Natural killer cell (primary cell): Measurements from ENCODE around the gene PHF5A. TPM values are rescaled to one million over a fixed set of nuclear protein-coding genes. Genes with fewer than 3 reads are reported as not detected.

Experiments
- ATAC-seq, 3 donors: fragments of 150-1000 bp in 2 of 3; fragments of 200-7000 bp in 1 of 3; cut with Tn5 transposase; 1 replicate in 1 of 3; 2 replicates in 2 of 3; pipeline ENCODE4 v1.10.0; 2021; ENCODE audit warnings: mild to moderate bottlenecking in 2 of 3, moderate library complexity in 2 of 3
- DNase-seq, 2 donors: peaks; one replicate each; pipeline versions ENCODE4 v3.0.0 to v3.0.0-alpha.2; 2013 to 2021; ENCODE audit warnings: mixed read lengths in 1 of 2
- H3K27ac ChIP-seq: one replicate; pipeline ENCODE4 v1.5.1; 2013; ENCODE audit warnings: mild to moderate bottlenecking, low read length
- H3K27me3 ChIP-seq: one replicate; pipeline ENCODE4 v1.6.1; 2013; ENCODE audit warnings: low read length; ENCODE audit not compliant: control insufficient read depth, insufficient read depth
- H3K36me3 ChIP-seq: one replicate; pipeline ENCODE4 v1.6.1; 2013; ENCODE audit warnings: low read length; ENCODE audit not compliant: control insufficient read depth, insufficient read depth
- H3K4me1 ChIP-seq: one replicate; pipeline ENCODE4 v1.6.1; 2013; ENCODE audit warnings: low read length; ENCODE audit not compliant: control insufficient read depth, insufficient read depth
- H3K4me3 ChIP-seq: one replicate; pipeline ENCODE4 v1.5.1; 2013; ENCODE audit warnings: low read length
- H3K9me3 ChIP-seq: one replicate; pipeline ENCODE4 v1.6.1; 2013; ENCODE audit warnings: low read length; ENCODE audit not compliant: control insufficient read depth, insufficient read depth
- H3K27ac Mint-ChIP-seq, 2 donors: one replicate each; pipeline ENCODE4 v1.8.0; 2022; ENCODE audit warnings: mild to moderate bottlenecking in 2 of 2, mixed read lengths in 2 of 2, moderate library complexity in 1 of 2
- H3K27me3 Mint-ChIP-seq, 2 donors: one replicate each; pipeline ENCODE4 v1.8.0; 2022; ENCODE audit warnings: low read depth in 2 of 2, mixed read lengths in 2 of 2
- H3K36me3 Mint-ChIP-seq: one replicate; pipeline ENCODE4 v1.8.0; 2022; ENCODE audit warnings: mixed read lengths
- H3K4me1 Mint-ChIP-seq, 2 donors: one replicate each; pipeline ENCODE4 v1.8.0; 2022; ENCODE audit warnings: mixed read lengths in 2 of 2
- H3K4me3 Mint-ChIP-seq: one replicate; pipeline ENCODE4 v1.8.0; 2022; ENCODE audit warnings: mild to moderate bottlenecking, moderate library complexity, mixed read lengths
- H3K9me3 Mint-ChIP-seq, 2 donors: one replicate each; pipeline ENCODE4 v1.8.0; 2022; ENCODE audit warnings: mixed read lengths in 2 of 2
- WGBS: methylation state at CpG from one replicate; pipeline ENCODE4 v1.1.7; 2013; ENCODE audit warnings: missing lambda C conversion rate; ENCODE audit not compliant: insufficient coverage; 5-methylcytosine and 5-hydroxymethylcytosine counted together
- intact Hi-C: fragments of 100-400 bp; cut with micrococcal nuclease; formaldehyde crosslinking; loops from one replicate; pipeline ENCODE4 v1.14.2; 2022
- total RNA-seq, 4 donors: library from RNA; stranded (reverse); fragments of 120-200 nt in 1 of 4; gene quantifications; one replicate each; pipeline versions ENCODE4 v1.2.3 to v1.2.4, GENCODE V29; 2013 to 2022
- TF ChIP-seq, protein P1 (sequence below): fragments of 200-600 bp; IDR thresholded peaks from one replicate; pipeline ENCODE4 v1.8.0; 2022; ENCODE audit warnings: antibody characterized with exemption

Gene PHF5A
- total RNA-seq, 3 donors from 2014 or later (not counting 1 experiment from before 2014, with no cell fraction given), result 31.8 to 41.8 (median 37.6) TPM

GRCh38 chr22:41474872-41475451, 6.5 kb upstream of the PHF5A start:
- H3K27me3 Mint-ChIP-seq, result no peaks in the 10 kb centered on the region
- TF ChIP-seq, protein P1, sequence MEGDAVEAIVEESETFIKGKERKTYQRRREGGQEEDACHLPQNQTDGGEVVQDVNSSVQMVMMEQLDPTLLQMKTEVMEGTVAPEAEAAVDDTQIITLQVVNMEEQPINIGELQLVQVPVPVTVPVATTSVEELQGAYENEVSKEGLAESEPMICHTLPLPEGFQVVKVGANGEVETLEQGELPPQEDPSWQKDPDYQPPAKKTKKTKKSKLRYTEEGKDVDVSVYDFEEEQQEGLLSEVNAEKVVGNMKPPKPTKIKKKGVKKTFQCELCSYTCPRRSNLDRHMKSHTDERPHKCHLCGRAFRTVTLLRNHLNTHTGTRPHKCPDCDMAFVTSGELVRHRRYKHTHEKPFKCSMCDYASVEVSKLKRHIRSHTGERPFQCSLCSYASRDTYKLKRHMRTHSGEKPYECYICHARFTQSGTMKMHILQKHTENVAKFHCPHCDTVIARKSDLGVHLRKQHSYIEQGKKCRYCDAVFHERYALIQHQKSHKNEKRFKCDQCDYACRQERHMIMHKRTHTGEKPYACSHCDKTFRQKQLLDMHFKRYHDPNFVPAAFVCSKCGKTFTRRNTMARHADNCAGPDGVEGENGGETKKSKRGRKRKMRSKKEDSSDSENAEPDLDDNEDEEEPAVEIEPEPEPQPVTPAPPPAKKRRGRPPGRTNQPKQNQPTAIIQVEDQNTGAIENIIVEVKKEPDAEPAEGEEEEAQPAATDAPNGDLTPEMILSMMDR, result no peak
- H3K9me3 ChIP-seq, result no peaks in the 10 kb centered on the region
- DNase-seq (no peak), ATAC-seq (no peak)
- no peaks in the 10 kb centered on the region for H3K9me3 Mint-ChIP-seq
- no peak overlapping the region for H3K27ac Mint-ChIP-seq
- H3K27me3 ChIP-seq, result no peaks in the 10 kb centered on the region
- no peaks in the 10 kb centered on the region for H3K36me3 Mint-ChIP-seq
- H3K4me3 Mint-ChIP-seq, result no peak overlapping the region
- 95% methylated on average over 6 of the region's 6 CpGs for WGBS
- H3K4me1 Mint-ChIP-seq, result peaks cover 20 to 25% of the 10 kb centered on the region in 2 donors
- intact Hi-C loops, result no loop called here
- peaks cover 7% of the 10 kb centered on the region for H3K4me1 ChIP-seq
- H3K4me3 ChIP-seq, result no peak overlapping the region
- peaks cover 2% of the 10 kb centered on the region for H3K36me3 ChIP-seq
- H3K27ac ChIP-seq, result no peak overlapping the region

GRCh38 chr22:41471568-41471967, 3.1 kb upstream of the PHF5A start:
- intact Hi-C loops, result no loop called here
- Mint-ChIP-seq H3K4me3 (peak overlapping the region; percentile 21), H3K9me3 (no peaks in the 10 kb centered on the region), H3K4me1 (peaks cover 42 to 45% of the 10 kb centered on the region in 2 donors), H3K36me3 (no peaks in the 10 kb centered on the region), H3K27me3 (no peaks in the 10 kb centered on the region), H3K27ac (no peak overlapping the region)
- peaks cover 20% of the 10 kb centered on the region for H3K4me1 ChIP-seq
- no peak overlapping the region for H3K27ac ChIP-seq
- peaks cover 8% of the 10 kb centered on the region for H3K36me3 ChIP-seq
- WGBS, result 95% methylated on average over 2 of the region's 2 CpGs
- no peak overlapping the region for H3K4me3 ChIP-seq
- TF ChIP-seq, protein P1, result no peak
- H3K9me3 ChIP-seq, result no peaks in the 10 kb centered on the region
- DNase-seq, result no peak
- ATAC-seq, result no peak
- H3K27me3 ChIP-seq, result no peaks in the 10 kb centered on the region

- Histone ChIP-seq H3K27ac (no peak overlapping the region), H3K4me3 (no peak overlapping the region), H3K9me3 (no peaks in the 10 kb centered on the region), H3K4me1 (peaks cover 20% of the 10 kb centered on the region), H3K36me3 (peaks cover 14% of the 10 kb centered on the region), H3K27me3 (no peaks in the 10 kb centered on the region)
- ATAC-seq (no peak), DNase-seq (no peak)
- Mint-ChIP-seq H3K36me3 (no peaks in the 10 kb centered on the region), H3K4me3 (peak overlapping the region; percentile 70), H3K27ac (peak overlapping the region in 1 of 2 donors; percentile 97), H3K4me1 (peaks cover 42 to 45% of the 10 kb centered on the region in 2 donors), H3K9me3 (no peaks in the 10 kb centered on the region), H3K27me3 (no peaks in the 10 kb centered on the region)
- WGBS, result 89% methylated on average over 2 of the region's 2 CpGs
- TF ChIP-seq, protein P1, result no peak
- intact Hi-C loops, result no loop called here
These were observed 2.4 kb upstream of the PHF5A start for GRCh38 chr22:41470886-41471285.
